SK-N-SH treated with all-trans-retinoic acid at 6 μM for 48 hours (cell line): ENCODE data around the gene DIAPH1.

Source experiments
- ATAC-seq: fragments of 200-7000 bp; cut with Tn5 transposase; 3 replicates; pipeline ENCODE4 v1.9.1; 2020; ENCODE audit warnings: mild to moderate bottlenecking, moderate library complexity
- ARNTL ChIP-seq: fragments of 450-650 bp; formaldehyde crosslinking; IDR thresholded peaks from 2 replicates; pipeline ENCODE4 v1.5.0; 2020; ENCODE audit warnings: low read depth, mild to moderate bottlenecking, moderate library complexity, borderline replicate concordance
- BACH2 ChIP-seq: fragments of 250-450 bp; sonication (Bioruptor Pico); IDR thresholded peaks from 2 replicates; pipeline ENCODE4 v1.9.0; 2021; ENCODE audit warnings: mild to moderate bottlenecking, borderline replicate concordance
- CREB5 ChIP-seq: fragments of 250-450 bp; sonication (Bioruptor Pico); IDR thresholded peaks from 2 replicates; pipeline ENCODE4 v1.5.1; 2020; ENCODE audit warnings: low read depth, mild to moderate bottlenecking, moderate library complexity
- CSDC2 ChIP-seq: fragments of 250-450 bp; sonication (Bioruptor Pico); IDR thresholded peaks from 2 replicates; pipeline ENCODE4 v1.5.0; 2020; ENCODE audit warnings: mild to moderate bottlenecking, moderate library complexity
- CSRNP3 ChIP-seq: fragments of 250-450 bp; sonication (Bioruptor Pico); IDR thresholded peaks from 2 replicates; pipeline ENCODE4 v1.5.1; 2021; ENCODE audit warnings: mild to moderate bottlenecking, moderate library complexity
- ESRRG ChIP-seq: fragments of 250-450 bp; sonication (Bioruptor Pico); IDR thresholded peaks from 2 replicates; pipeline ENCODE4 v1.6.1; 2021; ENCODE audit warnings: mild to moderate bottlenecking
- GLIS3 ChIP-seq: fragments of 250-450 bp; sonication (Bioruptor Pico); IDR thresholded peaks from 2 replicates; pipeline ENCODE4 v1.5.0; 2020; ENCODE audit warnings: mild to moderate bottlenecking, moderate library complexity
- ISL1 ChIP-seq: fragments of 250-450 bp; sonication (Bioruptor Pico); IDR thresholded peaks from 2 replicates; pipeline ENCODE4 v2.1.2; 2022; ENCODE audit warnings: mild to moderate bottlenecking, moderate library complexity
- OSR1 ChIP-seq: fragments of 250-450 bp; sonication (Bioruptor Pico); IDR thresholded peaks from 2 replicates; pipeline ENCODE4 v1.8.0; 2022; ENCODE audit warnings: moderate library complexity, mild to moderate bottlenecking, inconsistent platforms
- PATZ1 ChIP-seq: fragments of 250-450 bp; sonication (Bioruptor Pico); IDR thresholded peaks from 2 replicates; pipeline ENCODE4 v1.8.0; 2020; ENCODE audit warnings: mild to moderate bottlenecking, moderate library complexity, borderline replicate concordance
- PPARA ChIP-seq: fragments of 250-450 bp; sonication (Bioruptor Pico); IDR thresholded peaks from 2 replicates; pipeline ENCODE4 v1.5.0; 2020; ENCODE audit warnings: mild to moderate bottlenecking, borderline replicate concordance
- RARB ChIP-seq: fragments of 250-450 bp; sonication (Bioruptor Pico); IDR thresholded peaks from 2 replicates; pipeline ENCODE4 v1.8.0; 2021; ENCODE audit warnings: mild to moderate bottlenecking, moderate library complexity
- SNAI2 ChIP-seq: fragments of 250-450 bp; sonication (Bioruptor Pico); IDR thresholded peaks from 2 replicates; pipeline ENCODE4 v1.5.0; 2020; ENCODE audit warnings: mild to moderate bottlenecking, moderate library complexity
- TCF4 ChIP-seq: fragments of 250-450 bp; sonication (Bioruptor Pico); IDR thresholded peaks from 2 replicates; pipeline ENCODE4 v1.8.0; 2021; ENCODE audit warnings: mild to moderate bottlenecking, moderate library complexity, borderline replicate concordance
- ZFP3 ChIP-seq: fragments of 250-450 bp; sonication (Bioruptor Pico); IDR thresholded peaks from 2 replicates; pipeline ENCODE4 v1.5.0; 2020; ENCODE audit warnings: mild to moderate bottlenecking, moderate library complexity
- ZFP30 ChIP-seq: fragments of 450-650 bp; formaldehyde crosslinking; IDR thresholded peaks from 2 replicates; pipeline ENCODE4 v1.5.0; 2022; ENCODE audit warnings: mild to moderate bottlenecking, moderate library complexity
- ZNF565 ChIP-seq: fragments of 450-650 bp; formaldehyde crosslinking; conservative IDR thresholded peaks from 2 replicates; pipeline ENCODE4 v1.5.0; 2020; ENCODE audit warnings: low read depth, mild to moderate bottlenecking, moderate library complexity
- ZNF70 ChIP-seq: fragments of 450-650 bp; formaldehyde crosslinking; IDR thresholded peaks from 2 replicates; pipeline ENCODE4 v1.5.0; 2020; ENCODE audit warnings: mild to moderate bottlenecking, moderate library complexity
- ZNF8 ChIP-seq: fragments of 450-650 bp; formaldehyde crosslinking; IDR thresholded peaks from 2 replicates; pipeline ENCODE4 v1.5.0; 2020; ENCODE audit warnings: mild to moderate bottlenecking, moderate library complexity
- TF ChIP-seq, protein P1 (sequence below): fragments of 250-450 bp; sonication (Bioruptor Pico); IDR thresholded peaks from 2 replicates; pipeline ENCODE4 v1.5.0; 2020; ENCODE audit warnings: mild to moderate bottlenecking, moderate library complexity

Gene DIAPH1

DNA sequence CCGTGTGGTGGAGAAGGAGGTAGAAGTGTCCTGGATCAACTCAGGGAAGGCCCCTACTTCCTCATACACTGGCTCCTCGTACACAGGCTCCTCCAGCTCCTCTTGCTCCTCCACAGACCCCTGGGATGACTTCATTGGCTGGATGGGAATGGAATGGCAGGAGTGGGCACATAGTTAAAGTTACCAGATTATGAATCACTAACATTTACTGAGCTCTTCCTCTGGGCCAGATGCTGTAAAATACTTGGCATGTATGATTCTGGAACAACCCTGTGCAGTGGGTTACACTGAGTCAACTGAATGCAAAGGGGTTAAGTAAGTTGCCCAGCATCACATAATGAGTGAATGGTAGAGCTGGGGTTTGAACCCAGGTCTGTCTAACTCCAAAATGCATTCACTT, 35.5 kb upstream of the DIAPH1 start:
- ATAC-seq, result peak; percentile 8; the same call in 2 of the 3 replicates
- TF ChIP-seq GLIS3 (CRISPR knock-in tag) (no peak), CREB5 (CRISPR knock-in tag) (no peak), ZFP30 (CRISPR knock-in tag) (no peak), ZFP3 (CRISPR knock-in tag) (no peak), RARB (no peak), ZNF8 (CRISPR knock-in tag) (no peak)
- TF ChIP-seq, all 23 proteins: peak for 0

DNA sequence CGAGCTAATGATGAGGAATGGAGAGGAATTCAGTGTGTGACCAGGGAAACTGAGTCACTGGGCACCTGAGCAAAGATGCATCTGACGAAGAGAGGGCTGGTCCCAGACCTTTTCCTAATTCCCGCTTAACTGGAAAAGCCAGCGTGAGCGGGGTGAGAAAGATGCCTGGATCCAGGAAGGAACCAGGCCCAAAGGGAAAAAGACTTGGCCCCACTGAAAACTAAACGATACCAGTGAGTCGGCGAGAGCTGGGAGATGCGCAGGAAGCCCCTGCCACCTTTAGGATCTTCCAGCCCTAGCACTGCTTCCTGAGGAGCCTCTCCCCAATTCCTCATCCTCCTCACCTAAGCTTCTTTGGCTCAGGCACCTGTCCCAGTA, 32.9 kb upstream of the DIAPH1 start:
- ATAC-seq, result peak; percentile 7
- TF ChIP-seq BACH2 (no peak), ZNF565 (no peak), ZFP3 (CRISPR knock-in tag) (no peak), CREB5 (CRISPR knock-in tag) (no peak), OSR1 (CRISPR knock-in tag) (no peak), ISL1 (no peak), PATZ1 (CRISPR knock-in tag) (no peak), CSDC2 (CRISPR knock-in tag) (no peak), GLIS3 (CRISPR knock-in tag) (no peak)

- peak; percentile 94 for ATAC-seq
- TF ChIP-seq BACH2 (no peak), ZNF70 (CRISPR knock-in tag) (no peak), ZNF565 (no peak)
- TF ChIP-seq, protein P1, sequence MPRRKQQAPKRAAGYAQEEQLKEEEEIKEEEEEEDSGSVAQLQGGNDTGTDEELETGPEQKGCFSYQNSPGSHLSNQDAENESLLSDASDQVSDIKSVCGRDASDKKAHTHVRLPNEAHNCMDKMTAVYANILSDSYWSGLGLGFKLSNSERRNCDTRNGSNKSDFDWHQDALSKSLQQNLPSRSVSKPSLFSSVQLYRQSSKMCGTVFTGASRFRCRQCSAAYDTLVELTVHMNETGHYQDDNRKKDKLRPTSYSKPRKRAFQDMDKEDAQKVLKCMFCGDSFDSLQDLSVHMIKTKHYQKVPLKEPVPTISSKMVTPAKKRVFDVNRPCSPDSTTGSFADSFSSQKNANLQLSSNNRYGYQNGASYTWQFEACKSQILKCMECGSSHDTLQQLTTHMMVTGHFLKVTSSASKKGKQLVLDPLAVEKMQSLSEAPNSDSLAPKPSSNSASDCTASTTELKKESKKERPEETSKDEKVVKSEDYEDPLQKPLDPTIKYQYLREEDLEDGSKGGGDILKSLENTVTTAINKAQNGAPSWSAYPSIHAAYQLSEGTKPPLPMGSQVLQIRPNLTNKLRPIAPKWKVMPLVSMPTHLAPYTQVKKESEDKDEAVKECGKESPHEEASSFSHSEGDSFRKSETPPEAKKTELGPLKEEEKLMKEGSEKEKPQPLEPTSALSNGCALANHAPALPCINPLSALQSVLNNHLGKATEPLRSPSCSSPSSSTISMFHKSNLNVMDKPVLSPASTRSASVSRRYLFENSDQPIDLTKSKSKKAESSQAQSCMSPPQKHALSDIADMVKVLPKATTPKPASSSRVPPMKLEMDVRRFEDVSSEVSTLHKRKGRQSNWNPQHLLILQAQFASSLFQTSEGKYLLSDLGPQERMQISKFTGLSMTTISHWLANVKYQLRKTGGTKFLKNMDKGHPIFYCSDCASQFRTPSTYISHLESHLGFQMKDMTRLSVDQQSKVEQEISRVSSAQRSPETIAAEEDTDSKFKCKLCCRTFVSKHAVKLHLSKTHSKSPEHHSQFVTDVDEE (CRISPR knock-in tag), result no peak
Observed at GRCh38 chr5:141650851-141651727, 32.3 kb upstream of the DIAPH1 start, which contains the start of gene FCHSD1. Gene FCHSD1, minus strand, starts transcription at chr5:141651418. Its CDS starts 50 bp downstream, at chr5:141651368.

DNA sequence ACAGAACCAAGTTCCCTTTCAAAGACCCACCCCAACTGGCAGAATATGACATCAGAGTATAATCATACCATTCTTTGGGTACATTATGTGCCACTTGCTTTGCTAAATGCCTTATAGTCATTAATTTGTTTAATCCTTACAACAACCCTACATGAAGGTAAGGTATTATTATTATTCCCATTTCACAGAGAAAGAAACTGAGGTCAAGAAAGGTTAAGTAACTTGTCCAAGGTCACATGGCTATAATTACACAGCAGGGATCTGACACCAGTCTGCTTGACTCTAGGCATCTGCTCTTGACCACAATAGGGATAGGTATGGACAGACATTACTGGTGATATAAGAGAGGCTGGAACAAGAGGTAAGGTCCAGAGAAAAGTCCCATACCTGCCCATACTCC, 31.2 kb upstream of the DIAPH1 start:
- no peak for ATAC-seq
- TF ChIP-seq ESRRG (no peak), CREB5 (CRISPR knock-in tag) (no peak), ZNF70 (CRISPR knock-in tag) (no peak), PPARA (CRISPR knock-in tag) (no peak), SNAI2 (CRISPR knock-in tag) (no peak), ZNF8 (CRISPR knock-in tag) (no peak), ARNTL (CRISPR knock-in tag) (no peak), ISL1 (no peak), TCF4 (CRISPR knock-in tag) (no peak), CSDC2 (CRISPR knock-in tag) (no peak), RARB (no peak), CSRNP3 (CRISPR knock-in tag) (no peak)
- TF ChIP-seq, protein P1 (CRISPR knock-in tag), result no peak
